Head of caudate nucleus (tissue), 42 donors: ENCODE data around the gene TRIM54.
"Not testable (repeated sequence)": the region's sequence is repeated elsewhere in the genome, so short reads cannot be mapped to it uniquely, and the experiment has no call there.

Experiments used
- DNase-seq, 42 donors: peaks; one replicate each; pipeline versions ENCODE4 v3.0.0 to v3.0.0-alpha.2; 2020 to 2021; ENCODE audit warnings: mixed read lengths in 7 of 42
- intact Hi-C: fragments of 100-400 bp; cut with DNase I; formaldehyde crosslinking; loops from one replicate; pipeline ENCODE4 v1.15.0; 2022

TRIM54 gene

GRCh38 chr2:27306136-27306535, 23.9 kb downstream of the TRIM54 start:
- intact Hi-C loops = no loop called here
- no peak for DNase-seq

GRCh38 chr2:27306573-27307286, 24.5 kb downstream of the TRIM54 start:
- peak in 14 of 42 donors; percentile 4 to 50 (median 26) for DNase-seq
- intact Hi-C loops = no loop called here

GRCh38 chr2:27307287-27307544, 25.0 kb downstream of the TRIM54 start:
- DNase-seq = no peak
- intact Hi-C loops = no loop called here

- intact Hi-C loops = no loop called here
- no peak for DNase-seq
Measured at GRCh38 chr2:27307545-27308358, 25.5 kb downstream of the TRIM54 start.

- intact Hi-C loops = no loop called here
- DNase-seq = peak in 5 of 42 donors; percentile 2 to 27 (median 18)
Measured at GRCh38 chr2:27308359-27308881, 26.2 kb downstream of the TRIM54 start, which contains the start of gene UCN. Gene UCN, minus strand, starts transcription at chr2:27308445. Its CDS starts 550 bp downstream, at chr2:27307895.

- intact Hi-C loops = no loop called here
- no peak for DNase-seq
Measured at GRCh38 chr2:27309651-27310050, 27.4 kb downstream of the TRIM54 start.

GRCh38 chr2:27312152-27312551, 29.9 kb downstream of the TRIM54 start:
- intact Hi-C loops = no loop called here
- no peak for DNase-seq

- DNase-seq = no peak
- intact Hi-C loops = no loop called here
Measured at GRCh38 chr2:27313882-27314645, 31.8 kb downstream of the TRIM54 start.

GRCh38 chr2:27314709-27315108, 32.5 kb downstream of the TRIM54 start:
- intact Hi-C loops = no loop called here
- DNase-seq = no peak

- DNase-seq = no peak
- intact Hi-C loops = no loop called here
Measured at GRCh38 chr2:27315122-27315521, 32.9 kb downstream of the TRIM54 start.

GRCh38 chr2:27316655-27317412, 34.6 kb downstream of the TRIM54 start:
- intact Hi-C loops = no loop called here
- peak; percentile 15 to 89 (median 64) for DNase-seq

- DNase-seq, intact Hi-C loops: not testable (repeated sequence)
Measured at GRCh38 chr2:27319839-27320238, 37.6 kb downstream of the TRIM54 start.

GRCh38 chr2:27320958-27321543, 38.8 kb downstream of the TRIM54 start:
- intact Hi-C loops = no loop called here
- no peak for DNase-seq

GRCh38 chr2:27322301-27322765, 40.1 kb downstream of the TRIM54 start:
- intact Hi-C loops = loop anchor here (2.0 kb wide), 1 partner anchor 34 kb away; the partner anchor contains the start of gene GTF3C2
- peak in 7 of 42 donors; percentile 3 to 24 (median 16) for DNase-seq

GRCh38 chr2:27322766-27323595, 40.8 kb downstream of the TRIM54 start, which contains the start of gene MPV17:
Gene MPV17, minus strand, starts transcription at chr2:27323097. Its CDS starts 580 bp downstream, at chr2:27322517.
- intact Hi-C loops = loop anchor here (2.0 kb wide), 1 partner anchor 34 kb away; the partner anchor contains the start of gene GTF3C2

GRCh38 chr2:27323596-27324285, 41.5 kb downstream of the TRIM54 start:
- intact Hi-C loops = loop anchor here (2.0 kb wide), 1 partner anchor 33 kb away; the partner anchor contains the start of gene GTF3C2
- peak in 1 of 42 donors; percentile 16 for DNase-seq

More at GRCh38 chr2:27322766-27323595, 40.8 kb downstream of the TRIM54 start, which contains the start of gene MPV17:
- DNase-seq = peak; percentile 89 to 97 (median 93)
